Neural progenitor cell (in vitro differentiated cells): ENCODE data around the gene HOXC10. TPM values are rescaled to one million over a fixed set of nuclear protein-coding genes. Genes with fewer than 3 reads are reported as not detected.

ENCODE experiments used
- DNase-seq: peaks from one replicate; pipeline ENCODE4 v3.0.0-alpha.2; 2016; ENCODE audit warnings: low spot score
- H2AFZ ChIP-seq: fragments of 200-600 bp; sonication (generic); replicated peaks from 2 replicates; pipeline ENCODE4 v1.6.1; 2016; ENCODE audit warnings: antibody characterized with exemption
- H3F3A ChIP-seq: fragments of 200-600 bp; sonication (generic); 2 replicates; pipeline ENCODE4 v1.6.1; 2016; ENCODE audit warnings: antibody characterized with exemption, low read depth
- H3K27ac ChIP-seq: fragments of 200-600 bp; sonication (generic); 2 replicates; pipeline ENCODE4 v1.5.1; 2016; ENCODE audit warnings: mild to moderate bottlenecking
- H3K27me3 ChIP-seq: fragments of 200-600 bp; sonication (generic); 2 replicates; pipeline ENCODE4 v1.6.1; 2016; ENCODE audit warnings: mild to moderate bottlenecking, moderate library complexity
- H3K36me3 ChIP-seq: fragments of 200-600 bp; sonication (generic); 2 replicates; pipeline ENCODE4 v1.5.1; 2016
- H3K4me1 ChIP-seq: fragments of 200-600 bp; sonication (generic); 2 replicates; pipeline ENCODE4 v1.6.1; 2016; ENCODE audit warnings: mixed run types
- H3K4me2 ChIP-seq: fragments of 200-600 bp; sonication (generic); 2 replicates; pipeline ENCODE4 v1.6.1; 2016
- H3K4me3 ChIP-seq: fragments of 200-600 bp; sonication (generic); 2 replicates; pipeline ENCODE4 v1.5.1; 2016
- H3K79me2 ChIP-seq: fragments of 200-600 bp; sonication (generic); 2 replicates; pipeline ENCODE4 v1.6.1; 2016; ENCODE audit warnings: low read depth
- H3K9ac ChIP-seq: fragments of 200-600 bp; sonication (generic); 2 replicates; pipeline ENCODE4 v1.6.1; 2016
- H3K9me3 ChIP-seq: fragments of 200-600 bp; sonication (generic); 2 replicates; pipeline ENCODE4 v1.5.1; 2016; ENCODE audit warnings: low read depth
- H4K20me1 ChIP-seq: fragments of 200-600 bp; sonication (generic); 2 replicates; pipeline ENCODE4 v1.6.1; 2016; ENCODE audit warnings: low read depth
- H3K27ac Mint-ChIP-seq: 3 replicates; pipeline ENCODE4 v1.8.0; 2021; ENCODE audit warnings: mixed read lengths
- H3K27me3 Mint-ChIP-seq: 2 replicates; pipeline ENCODE4 v1.8.0; 2022; ENCODE audit warnings: low read depth, mild to moderate bottlenecking, inconsistent platforms, moderate library complexity, mixed read lengths; ENCODE audit not compliant: insufficient read depth
- H3K36me3 Mint-ChIP-seq: 3 replicates; pipeline ENCODE4 v1.8.0; 2021; ENCODE audit warnings: mixed read lengths
- H3K4me1 Mint-ChIP-seq: 3 replicates; pipeline ENCODE4 v1.8.0; 2021; ENCODE audit warnings: mixed read lengths
- H3K4me3 Mint-ChIP-seq: 3 replicates; pipeline ENCODE4 v1.8.0; 2021; ENCODE audit warnings: mild to moderate bottlenecking, moderate library complexity, mixed read lengths
- H3K9me3 Mint-ChIP-seq: 3 replicates; pipeline ENCODE4 v1.8.0; 2020; ENCODE audit warnings: mixed read lengths
- CTCF ChIP-seq: fragments of 200-600 bp; sonication (generic); IDR thresholded peaks from 2 replicates; pipeline ENCODE4 v1.5.1; 2017; ENCODE audit warnings: antibody characterized with exemption, mild to moderate bottlenecking
- EZH2 ChIP-seq: fragments of 200-600 bp; sonication (generic); IDR thresholded peaks from 2 replicates; pipeline ENCODE4 v1.6.1; 2017; ENCODE audit warnings: antibody characterized with exemption, mild to moderate bottlenecking, moderate library complexity
- EZH2phosphoT487 ChIP-seq: fragments of 200-600 bp; sonication (generic); IDR thresholded peaks from 2 replicates; pipeline ENCODE4 v1.6.1; 2017; ENCODE audit warnings: antibody characterized with exemption
- total RNA-seq: library from RNA; depleted of rRNA; stranded (reverse); fragments of >200 nt; gene quantifications from 2 replicates; pipeline ENCODE4 v1.2.3, GENCODE V29; 2015; ENCODE audit warnings: low replicate concordance

HOXC10 gene
- total RNA-seq, 1 donor from 2014 or later: not detected

GRCh38 chr12:53998900-53999236 lies 13.9 kb downstream of the HOXC10 start:
- no peaks in the 10 kb centered on the region for H3K79me2 ChIP-seq
- H3K27me3 Mint-ChIP-seq: peaks cover 98% of the 10 kb centered on the region
- no peaks in the 10 kb centered on the region for H3K36me3 ChIP-seq
- H3K4me3 Mint-ChIP-seq: no peak overlapping the region
- peaks cover 4% of the 10 kb centered on the region for H3K9me3 Mint-ChIP-seq
- H3K27ac ChIP-seq: no peak overlapping the region
- no peaks in the 10 kb centered on the region for H3K9me3 ChIP-seq
- H3K4me2 ChIP-seq: no peak overlapping the region
- H2AFZ ChIP-seq: no peak overlapping the region
- H3F3A ChIP-seq: no peaks in the 10 kb centered on the region
- no peak overlapping the region for H3K4me3 ChIP-seq
- H3K27ac Mint-ChIP-seq: no peak overlapping the region
- H3K9ac ChIP-seq: no peak overlapping the region
- DNase-seq: no peak
- no peaks in the 10 kb centered on the region for H3K36me3 Mint-ChIP-seq
- H4K20me1 ChIP-seq: peaks cover 94% of the 10 kb centered on the region
- H3K4me1 Mint-ChIP-seq: peaks cover 2% of the 10 kb centered on the region
- TF ChIP-seq EZH2 (peak; percentile 29), CTCF (no peak)
- no peaks in the 10 kb centered on the region for H3K4me1 ChIP-seq
- H3K27me3 ChIP-seq: peaks cover 100% of the 10 kb centered on the region

- Mint-ChIP-seq H3K4me3 (no peak overlapping the region), H3K27ac (no peak overlapping the region), H3K27me3 (peaks cover 98% of the 10 kb centered on the region), H3K4me1 (peaks cover 2% of the 10 kb centered on the region), H3K36me3 (no peaks in the 10 kb centered on the region), H3K9me3 (peaks cover 2% of the 10 kb centered on the region)
- no peak overlapping the region for H2AFZ ChIP-seq
- H3F3A ChIP-seq: no peaks in the 10 kb centered on the region
- TF ChIP-seq CTCF: no peak
- H3K4me3 ChIP-seq: peak overlapping the region; percentile 24
- no peaks in the 10 kb centered on the region for H3K9me3 ChIP-seq
- peaks cover 91% of the 10 kb centered on the region for H4K20me1 ChIP-seq
- H3K4me1 ChIP-seq: no peaks in the 10 kb centered on the region
- peaks cover 100% of the 10 kb centered on the region for H3K27me3 ChIP-seq
- H3K36me3 ChIP-seq: no peaks in the 10 kb centered on the region
- no peaks in the 10 kb centered on the region for H3K79me2 ChIP-seq
- H3K4me2 ChIP-seq: no peak overlapping the region
- H3K27ac ChIP-seq: no peak overlapping the region
- no peak for DNase-seq
- H3K9ac ChIP-seq: no peak overlapping the region
These were observed 14.7 kb downstream of the HOXC10 start for GRCh38 chr12:53999559-54000115.

- Histone ChIP-seq H3K9me3 (no peaks in the 10 kb centered on the region), H3K4me1 (no peaks in the 10 kb centered on the region), H4K20me1 (peaks cover 89% of the 10 kb centered on the region), H3K9ac (no peak within 1 kb of the TSS), H3F3A (no peaks in the 10 kb centered on the region), H2AFZ (no peak within 1 kb of the TSS), H3K4me2 (peak within 1 kb of the TSS; percentile 52), H3K27ac (no peak within 1 kb of the TSS), H3K4me3 (peak within 1 kb of the TSS; percentile 24), H3K79me2 (no peaks in the 10 kb centered on the region), H3K36me3 (no peaks in the 10 kb centered on the region), H3K27me3 (peaks cover 100% of the 10 kb centered on the region)
- no peaks in the 10 kb centered on the region for H3K36me3 Mint-ChIP-seq
- DNase-seq: no peak
- no peak within 1 kb of the TSS for H3K4me3 Mint-ChIP-seq
- TF ChIP-seq CTCF: no peak
- TF ChIP-seq EZH2: peak; percentile 100
- TF ChIP-seq EZH2phosphoT487: peak; percentile 99
- H3K27me3 Mint-ChIP-seq: peaks cover 98% of the 10 kb centered on the region
- H3K9me3 Mint-ChIP-seq: peaks cover 2% of the 10 kb centered on the region
- H3K4me1 Mint-ChIP-seq: no peaks in the 10 kb centered on the region
- H3K27ac Mint-ChIP-seq: no peak within 1 kb of the TSS
These were observed 15.5 kb downstream of the HOXC10 start, which contains the start of gene HOXC9 for GRCh38 chr12:54000116-54001114. TSS of gene HOXC9 (plus strand) at chr12:54000161. CDS start at chr12:54000189, 28 bp downstream.
